HTERT RPE-1 (cell line): ENCODE data around the gene PLCXD3.

Experiments used
- in situ Hi-C: fragments of 300-500 bp; cut with MboI; formaldehyde crosslinking; loops from 4 replicates; pipeline ENCODE4 v1.14.3; 2020; ENCODE audit warnings: low sequenced_read_pairs

The PLCXD3 gene

GRCh38 chr5:41415242-41415641, 95.2 kb downstream of the PLCXD3 start:
- in situ Hi-C loops = no loop called here

- in situ Hi-C loops = no loop called here
Observed at GRCh38 chr5:41414598-41414997, 95.8 kb downstream of the PLCXD3 start.

GRCh38 chr5:41413074-41413473, 97.3 kb downstream of the PLCXD3 start:
- in situ Hi-C loops = no loop called here

GRCh38 chr5:41412496-41412895, 97.9 kb downstream of the PLCXD3 start:
- in situ Hi-C loops = no loop called here

GRCh38 chr5:41410737-41411136, 99.7 kb downstream of the PLCXD3 start:
- in situ Hi-C loops = no loop called here

- in situ Hi-C loops = no loop called here
Observed at GRCh38 chr5:41410307-41410706, 100.1 kb downstream of the PLCXD3 start.

GRCh38 chr5:41408676-41409443, 101.5 kb downstream of the PLCXD3 start:
- in situ Hi-C loops = no loop called here

GRCh38 chr5:41406936-41407335, 103.5 kb downstream of the PLCXD3 start:
- in situ Hi-C loops = no loop called here

- in situ Hi-C loops = no loop called here
Observed at GRCh38 chr5:41406424-41406823, 104.0 kb downstream of the PLCXD3 start.

GRCh38 chr5:41404757-41405156, 105.6 kb downstream of the PLCXD3 start:
- in situ Hi-C loops = no loop called here

- in situ Hi-C loops = no loop called here
Observed at GRCh38 chr5:41403846-41404245, 106.6 kb downstream of the PLCXD3 start.

GRCh38 chr5:41402845-41403244, 107.6 kb downstream of the PLCXD3 start:
- in situ Hi-C loops = no loop called here

- in situ Hi-C loops = no loop called here
Observed at GRCh38 chr5:41399839-41400238, 110.6 kb downstream of the PLCXD3 start.

- in situ Hi-C loops = no loop called here
Observed at GRCh38 chr5:41392016-41392415, 118.4 kb downstream of the PLCXD3 start.

- in situ Hi-C loops = no loop called here
Observed at GRCh38 chr5:41374631-41375030, 135.8 kb downstream of the PLCXD3 start.

- in situ Hi-C loops = no loop called here
Observed at GRCh38 chr5:41373230-41373629, 137.2 kb downstream of the PLCXD3 start.

- in situ Hi-C loops = no loop called here
Observed at GRCh38 chr5:41371738-41372137, 138.7 kb downstream of the PLCXD3 start.

GRCh38 chr5:41370482-41370881, 139.9 kb downstream of the PLCXD3 start:
- in situ Hi-C loops = no loop called here

GRCh38 chr5:41369799-41370198, 140.6 kb downstream of the PLCXD3 start:
- in situ Hi-C loops = no loop called here

- in situ Hi-C loops = no loop called here
Observed at GRCh38 chr5:41368158-41368557, 142.2 kb downstream of the PLCXD3 start.

- in situ Hi-C loops = no loop called here
Observed at GRCh38 chr5:41365369-41365768, 145.0 kb downstream of the PLCXD3 start.

GRCh38 chr5:41364346-41364745, 146.1 kb downstream of the PLCXD3 start:
- in situ Hi-C loops = no loop called here
